Measurements from ENCODE around the gene NGLY1. TPM values are rescaled to one million over a fixed set of nuclear protein-coding genes. Genes with fewer than 3 reads are reported as not detected.

The NGLY1 gene
- total RNA-seq, 1 experiment from 2014 or later = 45.4 TPM

DNA sequence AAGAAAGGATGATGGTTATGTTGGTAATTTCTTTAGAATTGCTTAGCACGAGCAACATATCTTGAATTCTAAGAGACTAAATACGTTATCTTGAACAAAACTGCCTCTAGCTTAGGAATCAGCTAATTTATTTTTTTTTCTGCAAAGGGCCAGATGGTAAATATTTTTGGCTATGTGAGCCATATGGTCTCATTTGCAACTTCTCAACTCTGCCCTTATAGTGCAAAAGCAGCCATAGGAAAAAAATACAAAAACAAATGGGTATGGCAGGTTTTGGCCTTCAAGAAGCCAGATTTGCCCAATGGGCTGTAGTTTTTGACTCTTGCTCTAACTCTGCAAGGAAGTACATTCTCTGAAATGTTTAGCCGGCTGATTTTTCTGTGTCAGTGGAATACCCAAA, 18.5 kb upstream of the NGLY1 start:
- BruUV-seq (replicated peaks) = no TSS peak
- no peaks in the 10 kb centered on the region for H3K27me3 Mint-ChIP-seq (ENCODE audit: insufficient read depth, unreplicated experiment)
- H3K27ac Mint-ChIP-seq (ENCODE audit: low read depth, unreplicated experiment) = no peak overlapping the region
- no peaks in the 10 kb centered on the region for H3K9me3 Mint-ChIP-seq (ENCODE audit: unreplicated experiment)
- no peak overlapping the region for H3K4me3 Mint-ChIP-seq (ENCODE audit: unreplicated experiment)
- ChIA-PET CTCF (interaction anchor here (0.7 kb wide), 2 partner anchors 480 to 915 kb away, joined by 3 read pairs; no protein-coding TSS in a partner anchor), POLR2A (interaction anchor here (2.0 kb wide), 1 partner anchor 12 kb away, joined by 8 read pairs; the partner anchor contains the start of gene OXSM)
- intact Hi-C loops (cut with micrococcal nuclease) = no loop called here
- H3K4me1 Mint-ChIP-seq (ENCODE audit: insufficient read depth, unreplicated experiment) = no peaks in the 10 kb centered on the region
- no peaks in the 10 kb centered on the region for H3K36me3 Mint-ChIP-seq (ENCODE audit: insufficient read depth, unreplicated experiment)
- no peak for DNase-seq (ENCODE audit: unreplicated experiment)
- TF ChIP-seq, protein P1, sequence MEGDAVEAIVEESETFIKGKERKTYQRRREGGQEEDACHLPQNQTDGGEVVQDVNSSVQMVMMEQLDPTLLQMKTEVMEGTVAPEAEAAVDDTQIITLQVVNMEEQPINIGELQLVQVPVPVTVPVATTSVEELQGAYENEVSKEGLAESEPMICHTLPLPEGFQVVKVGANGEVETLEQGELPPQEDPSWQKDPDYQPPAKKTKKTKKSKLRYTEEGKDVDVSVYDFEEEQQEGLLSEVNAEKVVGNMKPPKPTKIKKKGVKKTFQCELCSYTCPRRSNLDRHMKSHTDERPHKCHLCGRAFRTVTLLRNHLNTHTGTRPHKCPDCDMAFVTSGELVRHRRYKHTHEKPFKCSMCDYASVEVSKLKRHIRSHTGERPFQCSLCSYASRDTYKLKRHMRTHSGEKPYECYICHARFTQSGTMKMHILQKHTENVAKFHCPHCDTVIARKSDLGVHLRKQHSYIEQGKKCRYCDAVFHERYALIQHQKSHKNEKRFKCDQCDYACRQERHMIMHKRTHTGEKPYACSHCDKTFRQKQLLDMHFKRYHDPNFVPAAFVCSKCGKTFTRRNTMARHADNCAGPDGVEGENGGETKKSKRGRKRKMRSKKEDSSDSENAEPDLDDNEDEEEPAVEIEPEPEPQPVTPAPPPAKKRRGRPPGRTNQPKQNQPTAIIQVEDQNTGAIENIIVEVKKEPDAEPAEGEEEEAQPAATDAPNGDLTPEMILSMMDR (IDR thresholded peaks at IDR 0.05; ENCODE audit: unreplicated experiment) = no peak

DNA sequence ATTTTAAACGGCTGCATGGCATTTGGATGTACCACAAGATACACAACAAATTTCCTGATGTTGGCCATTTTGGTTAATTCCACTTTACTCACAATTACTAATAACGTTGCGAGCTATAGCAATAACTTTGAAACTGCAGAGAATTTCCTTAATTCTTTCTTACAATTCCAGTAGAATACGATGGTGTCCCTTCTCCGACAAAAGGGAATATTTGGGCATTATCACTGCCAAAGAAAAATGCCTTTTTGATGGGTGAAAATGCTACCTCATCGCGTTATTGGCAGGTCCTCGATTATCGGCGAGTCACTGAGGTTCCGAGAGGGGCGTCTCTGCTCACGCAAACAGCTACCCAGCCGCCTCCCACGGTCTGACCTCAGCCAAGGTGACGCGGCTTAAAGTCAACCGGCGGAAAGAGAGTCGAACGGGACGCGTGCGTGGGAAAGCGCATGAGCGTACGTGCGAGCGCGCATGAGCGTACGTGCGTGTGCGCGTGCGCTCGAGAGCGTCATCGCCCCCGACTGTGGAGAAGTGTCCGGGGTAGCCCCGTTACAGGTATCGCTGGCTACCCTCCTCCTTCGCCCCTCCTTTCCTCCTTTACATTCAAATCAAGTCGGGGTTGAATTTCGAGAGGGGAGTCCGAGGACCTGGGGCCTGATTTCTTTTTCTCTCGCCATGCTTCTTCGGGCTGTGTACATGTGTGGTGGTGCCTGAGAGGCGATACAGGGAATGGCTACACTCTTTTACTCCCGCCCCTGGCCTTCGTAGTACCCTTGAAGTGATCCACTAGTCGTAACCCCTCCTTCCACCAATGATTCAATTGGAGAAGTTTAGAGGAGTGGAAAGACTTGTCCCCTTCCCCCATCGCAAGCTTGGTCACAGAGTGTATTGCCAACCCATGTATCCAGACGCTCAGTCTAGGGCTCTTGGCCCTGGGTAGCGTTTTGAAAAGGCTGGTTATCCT, 6.6 kb upstream of the NGLY1 start, which contains the start of gene OXSM:
Gene OXSM (plus strand): TSS at position 495 of the 961 bp plus-strand sequence. CDS start 931 bp downstream, outside the sequence.
- ChIA-PET POLR2A (interaction anchor here (0.6 to 2.1 kb wide), 22 partner anchors 8 to 775 kb away, joined by 3 to 10 read pairs (median 4); no protein-coding TSS in a partner anchor), CTCF (interaction anchor here (0.6 to 2.4 kb wide), 7 partner anchors 10 to 1314 kb away, joined by 3 to 14 read pairs (median 3); no protein-coding TSS in a partner anchor)
- H3K27ac Mint-ChIP-seq (ENCODE audit: low read depth, unreplicated experiment) = peak within 1 kb of the TSS; percentile 94
- peak; percentile 88 for DNase-seq (ENCODE audit: unreplicated experiment)
- peak within 1 kb of the TSS; percentile 85 for H3K4me3 Mint-ChIP-seq (ENCODE audit: unreplicated experiment)
- H3K9me3 Mint-ChIP-seq (ENCODE audit: unreplicated experiment) = no peaks in the 10 kb centered on the region
- TF ChIP-seq, protein P1 (IDR thresholded peaks at IDR 0.05; ENCODE audit: unreplicated experiment) = no peak
- intact Hi-C loops (cut with micrococcal nuclease) = no loop called here
- peaks cover 30% of the 10 kb centered on the region for H3K36me3 Mint-ChIP-seq (ENCODE audit: insufficient read depth, unreplicated experiment)
- TSS peak; percentile 58 for BruUV-seq (replicated peaks)
- no peaks in the 10 kb centered on the region for H3K27me3 Mint-ChIP-seq (ENCODE audit: insufficient read depth, unreplicated experiment)
- peaks cover 32% of the 10 kb centered on the region for H3K4me1 Mint-ChIP-seq (ENCODE audit: insufficient read depth, unreplicated experiment)

DNA sequence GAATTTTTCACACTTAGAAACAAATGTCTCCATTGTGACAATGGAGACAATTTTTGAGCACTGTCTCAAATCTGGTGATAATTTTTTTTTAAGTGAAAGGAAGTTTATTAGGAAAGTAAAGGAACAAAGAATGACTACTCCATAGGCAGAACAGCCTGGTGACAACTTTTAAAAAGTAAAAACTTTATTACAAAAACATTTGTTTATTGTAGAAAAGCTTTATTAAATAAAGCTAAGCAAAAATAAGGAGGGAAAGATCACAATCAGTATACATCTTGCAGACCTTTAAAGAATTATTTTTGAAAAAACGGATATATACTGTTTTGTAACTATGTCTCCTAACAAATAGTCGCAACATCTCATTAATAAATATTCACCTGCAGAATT, 6.0 kb upstream of the NGLY1 start:
- CTCF ChIA-PET = interaction anchor here (0.6 to 2.4 kb wide), 5 partner anchors 9 to 923 kb away, joined by 3 to 14 read pairs (median 3); no protein-coding TSS in a partner anchor
- H3K27me3 Mint-ChIP-seq (ENCODE audit: insufficient read depth, unreplicated experiment) = no peaks in the 10 kb centered on the region
- DNase-seq (ENCODE audit: unreplicated experiment) = no peak
- TF ChIP-seq, protein P1 (IDR thresholded peaks at IDR 0.05; ENCODE audit: unreplicated experiment) = no peak
- POLR2A ChIA-PET = interaction anchor here (0.6 to 2.1 kb wide), 20 partner anchors 9 to 775 kb away, joined by 3 to 10 read pairs (median 4); no protein-coding TSS in a partner anchor
- H3K9me3 Mint-ChIP-seq (ENCODE audit: unreplicated experiment) = no peaks in the 10 kb centered on the region
- intact Hi-C loops (cut with micrococcal nuclease) = no loop called here
- peaks cover 24% of the 10 kb centered on the region for H3K36me3 Mint-ChIP-seq (ENCODE audit: insufficient read depth, unreplicated experiment)
- H3K4me3 Mint-ChIP-seq (ENCODE audit: unreplicated experiment) = peak overlapping the region; percentile 85
- TSS peak; percentile 87 for BruUV-seq (replicated peaks)
- peak overlapping the region; percentile 94 for H3K27ac Mint-ChIP-seq (ENCODE audit: low read depth, unreplicated experiment)
- H3K4me1 Mint-ChIP-seq (ENCODE audit: insufficient read depth, unreplicated experiment) = peaks cover 32% of the 10 kb centered on the region

DNA sequence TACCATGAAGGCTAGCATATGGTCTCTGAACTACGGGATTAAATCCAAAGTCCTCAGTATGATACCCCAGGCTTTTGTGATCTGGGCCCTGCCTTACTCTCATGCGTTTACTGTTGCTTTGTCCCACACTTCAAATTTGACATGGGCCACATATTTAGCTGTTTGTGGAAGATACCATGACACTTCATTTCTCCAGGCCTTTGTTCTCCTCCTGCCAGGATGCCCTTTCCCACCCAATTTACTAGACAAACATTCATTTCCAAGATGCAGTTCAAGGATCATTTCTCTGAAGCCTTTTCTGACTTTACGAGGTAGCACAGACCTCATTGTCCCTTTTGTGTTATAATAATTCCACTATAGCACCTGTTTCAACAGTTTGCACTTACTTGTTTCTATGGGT, 4.4 kb upstream of the NGLY1 start:
- H3K27me3 Mint-ChIP-seq (ENCODE audit: insufficient read depth, unreplicated experiment) = no peaks in the 10 kb centered on the region
- H3K9me3 Mint-ChIP-seq (ENCODE audit: unreplicated experiment) = no peaks in the 10 kb centered on the region
- peaks cover 11% of the 10 kb centered on the region for H3K36me3 Mint-ChIP-seq (ENCODE audit: insufficient read depth, unreplicated experiment)
- BruUV-seq (replicated peaks) = no TSS peak
- no peak overlapping the region for H3K27ac Mint-ChIP-seq (ENCODE audit: low read depth, unreplicated experiment)
- TF ChIP-seq, protein P1 (IDR thresholded peaks at IDR 0.05; ENCODE audit: unreplicated experiment) = no peak
- CTCF ChIA-PET = interaction anchor here (2.4 kb wide), 1 partner anchor 126 kb away, joined by 8 read pairs; no protein-coding TSS in a partner anchor
- DNase-seq (ENCODE audit: unreplicated experiment) = no peak
- intact Hi-C loops (cut with micrococcal nuclease) = no loop called here
- H3K4me1 Mint-ChIP-seq (ENCODE audit: insufficient read depth, unreplicated experiment) = peaks cover 32% of the 10 kb centered on the region
- POLR2A ChIA-PET = no interaction called here
- H3K4me3 Mint-ChIP-seq (ENCODE audit: unreplicated experiment) = no peak overlapping the region

All from MCF 10A (cell line).